Glutamatergic neuron (in vitro differentiated cells): Measurements from ENCODE around the gene ANK3. TPM values are rescaled to one million over a fixed set of nuclear protein-coding genes. Genes with fewer than 3 reads are reported as not detected.

Source experiments
- DNase-seq: peaks from one replicate; pipeline ENCODE4 v3.0.0; 2022
- H3K27ac Mint-ChIP-seq: one replicate; pipeline ENCODE4 v1.8.0; 2020; ENCODE audit warnings: mild to moderate bottlenecking, mixed read lengths, inconsistent platforms; ENCODE audit not compliant: unreplicated experiment
- H3K27me3 Mint-ChIP-seq: one replicate; pipeline ENCODE4 v1.8.0; 2020; ENCODE audit warnings: mild to moderate bottlenecking, moderate library complexity, mixed read lengths, inconsistent platforms; ENCODE audit not compliant: unreplicated experiment
- H3K36me3 Mint-ChIP-seq: one replicate; pipeline ENCODE4 v1.8.0; 2020; ENCODE audit warnings: mild to moderate bottlenecking, mixed read lengths, inconsistent platforms; ENCODE audit not compliant: unreplicated experiment
- H3K4me1 Mint-ChIP-seq: one replicate; pipeline ENCODE4 v1.8.0; 2020; ENCODE audit warnings: mild to moderate bottlenecking, low read depth, mixed read lengths, inconsistent platforms; ENCODE audit not compliant: unreplicated experiment
- H3K4me3 Mint-ChIP-seq: one replicate; pipeline ENCODE4 v1.8.0; 2020; ENCODE audit warnings: mild to moderate bottlenecking, mixed read lengths, inconsistent platforms; ENCODE audit not compliant: unreplicated experiment
- H3K9me3 Mint-ChIP-seq: one replicate; pipeline ENCODE4 v1.8.0; 2020; ENCODE audit warnings: mild to moderate bottlenecking, moderate library complexity, mixed read lengths, inconsistent platforms; ENCODE audit not compliant: unreplicated experiment
- CTCF ChIP-seq: fragments of 200-600 bp; sonication (generic); IDR thresholded peaks from one replicate; pipeline ENCODE4 v1.5.0; 2021; ENCODE audit not compliant: partially characterized antibody, unreplicated experiment
- total RNA-seq: library from RNA; stranded (reverse); fragmentation: NEBNext Ultra II Directional; extraction: Animal tissue kit (Norgen Biotek cat#: 25700); gene quantifications from one replicate; pipeline ENCODE4 v1.2.1, GENCODE V29; 2021; ENCODE audit not compliant: unreplicated experiment

Gene ANK3
- total RNA-seq, 1 donor from 2014 or later: 84.9 TPM

- H3K9me3 Mint-ChIP-seq: peaks cover 2% of the 10 kb centered on the region
- H3K27ac Mint-ChIP-seq: no peak overlapping the region
- DNase-seq: no peak
- no peaks in the 10 kb centered on the region for H3K4me1 Mint-ChIP-seq
- no peak overlapping the region for H3K4me3 Mint-ChIP-seq
- H3K27me3 Mint-ChIP-seq: no peaks in the 10 kb centered on the region
- H3K36me3 Mint-ChIP-seq: no peaks in the 10 kb centered on the region
- no peak for TF ChIP-seq CTCF
Observed at GRCh38 chr10:60138026-60138425, 251.6 kb downstream of the ANK3 start.

GRCh38 chr10:60137292-60137992 is 252.2 kb downstream of the ANK3 start:
- no peaks in the 10 kb centered on the region for H3K36me3 Mint-ChIP-seq
- H3K9me3 Mint-ChIP-seq: peaks cover 2% of the 10 kb centered on the region
- H3K4me3 Mint-ChIP-seq: no peak overlapping the region
- DNase-seq: no peak
- TF ChIP-seq CTCF: no peak
- no peak overlapping the region for H3K27ac Mint-ChIP-seq
- no peaks in the 10 kb centered on the region for H3K4me1 Mint-ChIP-seq
- no peaks in the 10 kb centered on the region for H3K27me3 Mint-ChIP-seq

- H3K4me3 Mint-ChIP-seq: no peak overlapping the region
- H3K36me3 Mint-ChIP-seq: no peaks in the 10 kb centered on the region
- peaks cover 6% of the 10 kb centered on the region for H3K4me1 Mint-ChIP-seq
- H3K27ac Mint-ChIP-seq: no peak overlapping the region
- no peak for DNase-seq
- no peak for TF ChIP-seq CTCF
- H3K27me3 Mint-ChIP-seq: no peaks in the 10 kb centered on the region
- H3K9me3 Mint-ChIP-seq: peaks cover 2% of the 10 kb centered on the region
Observed at GRCh38 chr10:60135020-60135419, 254.7 kb downstream of the ANK3 start.

GRCh38 chr10:60134548-60134947 is 255.1 kb downstream of the ANK3 start:
- Mint-ChIP-seq H3K4me1 (peaks cover 8% of the 10 kb centered on the region), H3K4me3 (no peak overlapping the region), H3K27me3 (no peaks in the 10 kb centered on the region), H3K36me3 (no peaks in the 10 kb centered on the region), H3K9me3 (peaks cover 2% of the 10 kb centered on the region), H3K27ac (no peak overlapping the region)
- no peak for DNase-seq
- no peak for TF ChIP-seq CTCF

- Mint-ChIP-seq H3K27me3 (no peaks in the 10 kb centered on the region), H3K4me3 (no peak overlapping the region), H3K36me3 (no peaks in the 10 kb centered on the region), H3K27ac (no peak overlapping the region), H3K9me3 (peaks cover 2% of the 10 kb centered on the region), H3K4me1 (peaks cover 8% of the 10 kb centered on the region)
- TF ChIP-seq CTCF: no peak
- DNase-seq: peak; percentile 51
Observed at GRCh38 chr10:60130130-60130579, 259.5 kb downstream of the ANK3 start.
